ENCODE data around the gene HNRNPH2.

Gene HNRNPH2

DNA sequence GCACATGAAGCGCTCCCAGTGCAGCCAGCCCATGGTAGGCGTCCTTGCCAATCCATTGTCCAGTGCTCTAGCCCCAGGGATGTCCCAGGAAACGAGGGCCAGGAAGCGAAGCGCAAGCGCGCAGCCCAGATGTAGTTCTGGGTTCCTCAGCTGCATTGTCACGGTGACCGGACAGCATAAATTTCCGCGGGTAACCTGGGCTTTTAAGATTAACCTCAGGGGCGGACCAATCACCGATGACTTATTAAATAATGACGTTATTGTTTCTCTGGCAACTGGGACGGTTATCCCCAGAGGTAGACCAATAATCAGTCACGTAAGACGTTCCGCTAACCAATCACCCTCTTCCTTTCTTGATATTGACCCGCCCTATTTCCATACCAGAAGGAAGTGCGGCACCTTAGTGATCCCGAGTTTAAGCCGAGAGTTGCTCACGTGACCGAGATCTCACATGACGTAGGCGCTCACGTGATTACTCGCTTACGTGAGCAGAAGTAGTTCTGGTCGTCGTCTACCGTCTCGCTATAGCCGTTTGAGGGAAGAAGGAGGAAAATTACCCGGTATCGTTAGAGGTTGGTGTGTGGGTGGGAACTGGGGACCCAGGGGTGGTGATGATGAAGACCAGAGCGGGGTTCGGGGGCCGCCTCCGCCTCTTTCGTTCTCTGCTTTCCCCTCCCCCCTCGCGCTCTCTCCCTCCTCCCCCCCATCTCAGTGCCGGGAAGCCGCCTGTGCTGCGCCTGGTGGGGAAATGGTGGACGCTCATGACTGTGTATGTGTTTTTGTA lies at the start of gene HNRNPH2, which contains the start of gene GLA:
HNRNPH2 (plus strand) TSS at position 475 of the 784 bp plus-strand sequence. CDS start 3,767 bp downstream, outside the sequence.
GLA (minus strand) TSS at position 178 of the 784 bp plus-strand sequence; CDS start at position 156, 22 bp downstream.
- peak; percentile 85 for DNase-seq (ENCODE audit: low spot score)

- DNase-seq (ENCODE audit: low spot score): no peak
Observed at GRCh38 chrX:101359966-101360365, 48.1 kb upstream of the HNRNPH2 start.

- DNase-seq (ENCODE audit: low spot score): no peak
Observed at GRCh38 chrX:101360390-101360789, 47.6 kb upstream of the HNRNPH2 start.

- DNase-seq (ENCODE audit: low spot score): no peak
Observed at GRCh38 chrX:101362116-101362515, 45.9 kb upstream of the HNRNPH2 start.

DNA sequence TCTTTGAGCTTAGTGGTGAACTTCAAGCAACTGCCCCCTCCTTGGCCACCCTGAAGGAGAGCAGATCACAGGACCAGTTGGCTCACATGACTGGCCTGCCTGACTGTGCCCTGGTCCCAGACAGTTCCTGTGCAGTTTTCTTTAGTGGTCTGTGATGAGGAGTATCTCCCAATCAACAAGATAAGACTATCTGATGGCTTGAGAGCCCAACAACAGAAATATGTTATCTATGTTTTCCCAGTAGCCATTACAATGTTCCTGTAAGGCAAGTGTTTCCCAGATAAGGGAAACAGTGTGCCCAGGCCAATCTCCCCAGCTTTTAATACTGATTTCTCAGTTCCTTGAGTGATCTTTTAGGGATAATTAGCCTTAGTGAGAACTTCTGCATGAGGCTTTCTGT lies 45.3 kb upstream of the HNRNPH2 start:
- no peak for DNase-seq (ENCODE audit: low spot score)

GRCh38 chrX:101365301-101365795 lies 42.7 kb upstream of the HNRNPH2 start:
- no peak for DNase-seq (ENCODE audit: low spot score)

DNA sequence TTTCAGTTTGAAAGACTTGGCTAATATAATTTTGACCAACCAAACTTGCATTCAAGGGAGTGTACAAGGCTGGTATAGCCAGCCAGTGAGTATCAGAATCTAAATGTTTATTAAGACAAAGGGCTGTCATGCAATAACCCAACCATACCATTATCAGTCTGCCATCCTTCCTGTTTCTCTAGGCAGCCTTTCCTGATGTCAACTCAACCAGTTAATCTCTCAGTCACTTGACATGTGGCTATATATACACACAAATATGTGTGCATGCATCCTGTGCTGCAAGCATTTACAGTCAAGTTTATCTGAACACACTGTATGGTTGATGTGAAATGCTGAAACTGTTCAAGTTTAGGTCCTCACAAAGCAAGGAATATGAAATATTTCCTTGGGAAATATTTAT lies 39.2 kb upstream of the HNRNPH2 start:
- DNase-seq (ENCODE audit: low spot score): no peak

- no peak for DNase-seq (ENCODE audit: low spot score)
Observed at GRCh38 chrX:101369687-101370086, 38.3 kb upstream of the HNRNPH2 start.

DNA sequence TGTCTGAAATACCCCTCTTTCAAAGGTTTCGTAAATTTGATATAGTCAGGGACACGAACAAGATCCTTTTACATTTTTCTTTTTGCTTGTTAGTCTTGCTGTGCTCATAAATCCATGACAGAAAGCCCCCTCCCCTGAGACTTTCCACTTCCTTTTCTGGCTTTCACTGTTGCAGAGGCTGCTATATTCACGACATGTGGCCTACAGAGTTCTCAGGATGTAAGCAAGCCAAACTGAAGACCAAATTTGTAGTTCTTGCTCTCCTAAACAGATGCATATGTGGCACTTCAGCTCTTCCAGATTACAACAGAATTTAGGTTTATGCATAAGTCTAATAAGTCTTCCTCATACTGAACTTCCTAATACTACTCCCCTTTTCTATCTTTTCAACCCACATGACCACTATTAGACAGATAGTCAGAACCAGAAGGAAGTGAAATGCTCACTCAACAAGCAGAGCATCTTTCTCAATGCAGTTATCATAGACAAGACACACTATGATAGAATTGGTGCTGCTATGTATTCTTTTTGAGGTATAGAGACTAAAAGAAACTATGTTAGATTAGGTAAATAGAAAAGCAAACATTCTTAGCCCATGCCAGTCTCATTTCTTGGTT lies 37.0 kb upstream of the HNRNPH2 start:
- no peak for DNase-seq (ENCODE audit: low spot score)

DNA sequence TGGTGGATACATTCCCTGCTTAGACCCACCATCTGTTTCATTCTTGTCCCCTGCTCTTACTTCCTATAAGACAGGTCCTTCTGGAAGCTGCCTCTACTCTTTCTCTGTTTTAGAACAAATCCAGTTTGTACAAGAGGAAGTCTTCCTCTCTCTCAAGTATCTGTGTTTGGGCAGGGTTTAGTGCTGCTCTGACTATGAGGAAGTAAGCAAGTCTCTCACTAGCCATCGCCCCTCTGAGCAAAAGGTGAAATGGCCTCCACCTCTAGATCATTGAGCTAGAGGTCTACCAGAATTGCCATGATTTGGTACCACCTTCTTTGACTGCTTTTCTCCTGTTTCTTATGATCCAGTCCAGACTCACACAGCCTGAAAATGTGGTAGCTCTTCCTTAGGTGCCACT lies 30.5 kb upstream of the HNRNPH2 start:
- DNase-seq (ENCODE audit: low spot score): no peak

- DNase-seq (ENCODE audit: low spot score): no peak
Observed at GRCh38 chrX:101383679-101384205, 24.3 kb upstream of the HNRNPH2 start.

- no peak for DNase-seq (ENCODE audit: low spot score)
Observed at GRCh38 chrX:101385026-101385684, 22.9 kb upstream of the HNRNPH2 start.

DNA sequence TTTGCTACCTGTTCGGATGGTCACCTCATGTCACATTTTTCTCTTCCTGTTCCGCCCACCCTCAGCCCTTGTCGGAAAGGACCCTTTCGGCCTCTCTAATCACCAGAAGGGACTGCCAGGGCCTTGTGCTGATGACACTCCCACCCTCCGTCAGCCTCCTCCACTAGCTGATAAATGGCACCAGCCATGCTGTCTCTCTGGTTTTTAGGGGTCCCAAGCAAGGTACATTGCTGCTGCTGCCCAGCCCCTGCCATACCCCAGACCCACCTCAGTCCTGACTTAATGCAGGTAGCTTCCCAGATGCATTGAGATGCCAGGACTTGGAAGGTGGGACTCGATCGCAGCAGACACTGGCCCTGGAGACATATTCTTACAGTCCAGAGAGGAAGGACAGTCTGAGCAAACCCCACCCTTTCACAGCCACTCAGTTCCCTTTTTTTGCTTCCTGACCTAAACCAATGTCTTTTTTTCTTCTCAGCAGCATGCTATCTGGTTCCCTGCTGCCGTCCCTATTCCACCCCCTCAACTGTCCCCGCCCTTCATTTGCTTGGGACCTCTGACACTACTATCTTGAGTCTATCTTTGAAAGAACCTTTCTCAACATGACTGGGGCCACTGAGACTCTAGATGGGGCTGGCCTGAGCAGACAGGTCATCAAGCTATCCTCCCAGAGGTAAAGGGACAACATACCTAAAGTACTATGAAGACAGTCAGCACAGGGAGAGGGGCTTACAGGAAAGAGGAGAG lies 22.1 kb upstream of the HNRNPH2 start, which contains the start of gene BTK:
BTK (minus strand) TSS at position 397 of the 747 bp plus-strand sequence. CDS start 10,907 bp downstream, outside the sequence.
- DNase-seq (ENCODE audit: low spot score): no peak

- no peak for DNase-seq (ENCODE audit: low spot score)
Observed at GRCh38 chrX:101386542-101386885, 21.5 kb upstream of the HNRNPH2 start.

- DNase-seq (ENCODE audit: low spot score): no peak
Observed at GRCh38 chrX:101388604-101389003, 19.4 kb upstream of the HNRNPH2 start.

- peak; percentile 88 for DNase-seq (ENCODE audit: low spot score)
Observed at GRCh38 chrX:101390664-101391525, 17.1 kb upstream of the HNRNPH2 start, which contains the start of gene RPL36A. Gene RPL36A (plus strand): TSS chrX:101391011. CDS start chrX:101391044, 33 bp downstream.

DNA sequence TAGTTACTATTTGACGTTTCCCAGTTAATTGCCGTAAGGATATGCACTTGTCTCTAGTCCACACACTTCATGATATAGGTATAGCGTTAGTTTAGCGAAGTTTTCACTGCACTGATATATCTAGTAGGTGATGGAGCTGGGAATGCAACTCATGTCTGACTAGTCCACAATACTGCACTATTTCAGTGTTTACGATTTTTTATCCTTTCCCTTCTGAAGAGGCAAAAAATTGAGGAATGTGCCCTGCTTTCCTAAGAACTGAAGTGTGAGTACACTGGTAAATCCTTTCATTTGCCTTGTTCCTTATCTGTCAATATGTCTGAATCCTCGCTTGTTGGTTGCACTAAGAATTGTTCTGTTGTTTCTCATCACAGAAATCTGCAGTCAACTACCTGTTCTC lies 16.2 kb upstream of the HNRNPH2 start:
- DNase-seq (ENCODE audit: low spot score): no peak

DNA sequence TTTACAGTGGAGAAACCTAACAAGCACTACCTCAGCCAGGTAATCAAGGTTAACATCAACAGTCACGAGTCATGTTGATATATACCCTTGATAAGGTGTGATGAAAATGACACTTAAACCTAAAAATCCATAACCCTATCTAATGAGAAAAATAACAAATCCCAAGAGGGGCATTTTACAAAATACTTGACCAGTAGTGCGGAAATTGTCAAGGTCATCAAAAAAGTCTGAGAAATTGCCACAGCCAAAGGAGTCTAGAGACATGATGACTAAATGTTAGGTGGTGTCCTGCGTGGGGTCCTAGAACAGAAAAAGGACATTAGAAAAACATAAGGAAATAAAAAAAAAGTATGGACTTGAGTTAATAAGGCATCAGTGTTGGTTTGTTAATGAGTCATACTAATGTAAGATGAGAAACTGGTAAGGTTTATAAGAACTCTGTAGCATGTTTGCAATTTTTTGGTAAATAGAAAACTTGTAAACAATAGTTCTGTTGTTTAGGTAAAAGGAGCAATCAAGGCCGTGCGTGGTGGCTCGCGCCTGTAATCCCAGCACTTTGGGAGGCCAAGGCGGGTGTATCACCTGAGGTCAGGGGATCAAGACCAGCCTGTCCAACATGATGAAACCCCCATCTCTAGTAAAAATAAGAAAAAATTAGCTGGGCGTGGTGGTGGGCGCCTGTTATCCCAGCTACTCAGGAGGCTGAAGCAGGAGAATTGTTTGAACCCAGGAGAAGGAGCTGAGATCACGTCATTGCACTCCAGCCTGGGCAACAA lies 14.3 kb upstream of the HNRNPH2 start:
- DNase-seq (ENCODE audit: low spot score): no peak

DNA sequence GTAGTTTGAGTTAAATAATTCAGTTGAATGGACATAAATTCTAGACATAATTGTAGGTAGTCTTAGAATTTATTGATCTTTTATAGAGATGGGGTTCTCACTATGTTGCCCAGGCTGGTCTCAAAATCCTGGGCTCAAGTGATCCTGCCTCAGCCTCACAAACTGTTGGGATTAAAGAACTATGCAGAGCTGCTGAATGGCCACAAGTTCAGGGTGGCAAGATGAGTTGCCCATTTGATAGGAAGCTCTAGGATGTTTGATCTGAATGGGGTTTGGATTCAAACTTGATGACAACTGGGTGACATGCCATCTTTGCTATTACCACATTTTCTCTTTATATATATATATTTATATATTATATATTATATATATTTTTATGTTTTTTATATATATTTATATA lies 13.7 kb upstream of the HNRNPH2 start:
- no peak for DNase-seq (ENCODE audit: low spot score)

DNA sequence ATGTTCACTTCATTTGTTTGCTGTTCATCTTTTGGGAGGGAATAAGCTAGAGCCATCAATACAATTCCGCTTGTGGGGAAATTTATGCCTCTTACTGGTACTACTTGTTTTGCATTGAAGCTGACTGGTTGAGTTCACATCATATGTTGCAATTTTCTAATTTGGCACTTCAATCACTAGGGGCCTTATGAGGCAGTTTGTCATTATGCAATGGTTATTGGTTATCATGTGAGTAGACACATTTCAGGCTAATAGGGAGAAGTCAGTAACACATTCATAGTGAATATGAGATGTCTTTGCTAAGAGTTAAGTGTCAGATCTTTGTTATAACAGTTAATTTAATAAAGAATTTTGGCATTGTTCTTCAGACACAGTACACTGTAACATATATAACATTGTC lies 12.2 kb upstream of the HNRNPH2 start:
- no peak for DNase-seq (ENCODE audit: low spot score)
